OCI-LY7 (cell line): ENCODE data around the gene NR2C2AP. TPM values are rescaled to one million over a fixed set of nuclear protein-coding genes. Genes with fewer than 3 reads are reported as not detected.

Experiments
- BruUV-seq: library from RNA; stranded (reverse); fragments of 400-500 nt; replicated peaks from 2 replicates; lab custom pipeline; 2021; lab: Mats Ljungman, UMichigan
- CTCF ChIA-PET: fragments of 300-600 bp; sonication (Branson Sonifier 250); formaldehyde crosslinking; loops from one replicate; lab custom pipeline; 2022; ENCODE audit warnings: antibody characterized with exemption; ENCODE audit not compliant: unreplicated experiment; lab: Charles Lee
- POLR2A ChIA-PET: fragments of 300-600 bp; sonication (Branson Sonifier 250); formaldehyde crosslinking; loops from one replicate; lab custom pipeline; 2022; ENCODE audit warnings: antibody characterized with exemption; lab: Charles Lee
- DNase-seq: peaks from one replicate; pipeline ENCODE4 v3.0.0-alpha.2; 2015; ENCODE audit warnings: low spot score
- H2AFZ ChIP-seq: fragments of 200-600 bp; sonication (generic), shearing (Covaris generic); 2 replicates; pipeline ENCODE4 v1.6.1; 2014; ENCODE audit warnings: mild to moderate bottlenecking, antibody characterized with exemption, low read length, moderate library complexity
- H3K27ac ChIP-seq: fragments of 200-600 bp; sonication (generic); 2 replicates; pipeline ENCODE4 v1.5.1; 2014; ENCODE audit warnings: mixed run types, low read depth, mild to moderate bottlenecking, moderate library complexity, low read length, inconsistent platforms; ENCODE audit not compliant: poor library complexity, severe bottlenecking
- H3K36me3 ChIP-seq: fragments of 200-600 bp; sonication (generic); 2 replicates; pipeline ENCODE4 v1.6.1; 2014; ENCODE audit warnings: mild to moderate bottlenecking, antibody characterized with exemption, low read length, moderate library complexity, mixed read lengths; ENCODE audit not compliant: insufficient read depth
- H3K4me1 ChIP-seq: fragments of 200-600 bp; sonication (generic); 2 replicates; pipeline ENCODE4 v1.5.1; 2014; ENCODE audit warnings: mild to moderate bottlenecking, low read length; ENCODE audit not compliant: insufficient read depth, poor library complexity, severe bottlenecking
- H3K4me2 ChIP-seq: fragments of 200-600 bp; sonication (generic); 2 replicates; pipeline ENCODE4 v1.6.1; 2014; ENCODE audit warnings: mild to moderate bottlenecking, low read length
- H3K4me3 ChIP-seq: fragments of 200-600 bp; sonication (generic); 2 replicates; pipeline ENCODE4 v1.5.1; 2014; ENCODE audit warnings: mild to moderate bottlenecking, low read depth, low read length; ENCODE audit not compliant: poor library complexity, severe bottlenecking
- H3K79me2 ChIP-seq: fragments of 200-600 bp; sonication (generic); 2 replicates; pipeline ENCODE4 v1.6.1; 2016; ENCODE audit warnings: low read depth, mild to moderate bottlenecking, low read length, moderate library complexity, mixed read lengths; ENCODE audit not compliant: insufficient read depth
- H3K9me2 ChIP-seq: fragments of 200-600 bp; sonication (generic); 2 replicates; pipeline ENCODE4 v1.6.1; 2016; ENCODE audit warnings: mild to moderate bottlenecking, low read length, mixed read lengths; ENCODE audit not compliant: insufficient read depth
- H3K9me3 ChIP-seq: fragments of 200-600 bp; sonication (generic); 2 replicates; pipeline ENCODE4 v1.6.1; 2014; ENCODE audit warnings: mild to moderate bottlenecking, mixed run types, low read length, mixed read lengths
- H4K20me1 ChIP-seq: fragments of 200-600 bp; sonication (generic); 2 replicates; pipeline ENCODE4 v1.6.1; 2014; ENCODE audit warnings: mild to moderate bottlenecking, antibody characterized with exemption, low read length, moderate library complexity, mixed read lengths; ENCODE audit not compliant: insufficient read depth
- EZH2phosphoT487 ChIP-seq: fragments of 200-600 bp; sonication (generic); IDR thresholded peaks from 2 replicates; pipeline ENCODE4 v1.6.1; 2018; ENCODE audit warnings: low read depth, borderline replicate concordance, mild to moderate bottlenecking, mixed run types, antibody characterized with exemption, low read length, moderate library complexity, mixed read lengths
- intact Hi-C: fragments of 100-400 bp; cut with micrococcal nuclease; formaldehyde crosslinking; loops from one replicate; pipeline ENCODE4 v1.10.0; 2022; ENCODE audit not compliant: unreplicated experiment
- total RNA-seq, 2 experiments: library from RNA; depleted of rRNA in 1 of 2; stranded (reverse); fragments of >200 nt in 1 of 2; shearing (Covaris generic) in 1 of 2; gene quantifications; 2 replicates each; pipeline ENCODE4 v1.2.3, GENCODE V29; 2014 to 2022
- TF ChIP-seq, protein P1 (sequence below): fragments of 200-600 bp; sonication (generic); conservative IDR thresholded peaks from 2 replicates; pipeline ENCODE4 v1.5.1; 2014; ENCODE audit warnings: mild to moderate bottlenecking, antibody characterized with exemption, low read length, moderate library complexity, mixed read lengths

Gene NR2C2AP
- total RNA-seq, 2 experiments from 2014 or later = 27.3 to 29.7 TPM

DNA sequence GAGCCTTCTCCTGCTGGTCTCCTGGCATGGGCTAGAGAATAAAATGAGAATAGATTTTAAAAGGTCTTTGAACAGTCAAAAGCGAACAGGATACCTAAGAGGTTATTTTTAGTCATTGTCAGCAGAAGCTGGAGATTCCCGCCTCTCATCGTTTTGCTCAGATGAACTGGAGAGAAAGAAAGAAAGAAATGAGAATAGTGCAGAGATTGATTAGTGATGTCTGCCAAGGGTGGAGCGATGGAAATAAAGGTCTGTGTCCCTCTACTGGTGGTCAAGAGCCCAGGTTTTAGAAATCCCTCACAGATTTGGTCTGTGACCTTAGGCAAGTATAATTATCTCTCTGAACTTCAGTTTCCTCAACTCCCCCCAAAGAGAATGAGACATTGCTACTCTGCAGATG is 13.9 kb upstream of the NR2C2AP start:
- Histone ChIP-seq H3K4me2 (peak overlapping the region; percentile 28), H3K4me1 (no peaks in the 10 kb centered on the region), H3K4me3 (no peak overlapping the region), H3K9me3 (no peaks in the 10 kb centered on the region), H3K9me2 (no peaks in the 10 kb centered on the region), H3K79me2 (no peaks in the 10 kb centered on the region), H4K20me1 (no peaks in the 10 kb centered on the region), H3K36me3 (no peaks in the 10 kb centered on the region), H3K27ac (no peak overlapping the region), H2AFZ (peak overlapping the region; percentile 34; the same call in 1 of the 2 replicates)
- TF ChIP-seq, protein P1, sequence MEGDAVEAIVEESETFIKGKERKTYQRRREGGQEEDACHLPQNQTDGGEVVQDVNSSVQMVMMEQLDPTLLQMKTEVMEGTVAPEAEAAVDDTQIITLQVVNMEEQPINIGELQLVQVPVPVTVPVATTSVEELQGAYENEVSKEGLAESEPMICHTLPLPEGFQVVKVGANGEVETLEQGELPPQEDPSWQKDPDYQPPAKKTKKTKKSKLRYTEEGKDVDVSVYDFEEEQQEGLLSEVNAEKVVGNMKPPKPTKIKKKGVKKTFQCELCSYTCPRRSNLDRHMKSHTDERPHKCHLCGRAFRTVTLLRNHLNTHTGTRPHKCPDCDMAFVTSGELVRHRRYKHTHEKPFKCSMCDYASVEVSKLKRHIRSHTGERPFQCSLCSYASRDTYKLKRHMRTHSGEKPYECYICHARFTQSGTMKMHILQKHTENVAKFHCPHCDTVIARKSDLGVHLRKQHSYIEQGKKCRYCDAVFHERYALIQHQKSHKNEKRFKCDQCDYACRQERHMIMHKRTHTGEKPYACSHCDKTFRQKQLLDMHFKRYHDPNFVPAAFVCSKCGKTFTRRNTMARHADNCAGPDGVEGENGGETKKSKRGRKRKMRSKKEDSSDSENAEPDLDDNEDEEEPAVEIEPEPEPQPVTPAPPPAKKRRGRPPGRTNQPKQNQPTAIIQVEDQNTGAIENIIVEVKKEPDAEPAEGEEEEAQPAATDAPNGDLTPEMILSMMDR = peak; percentile 65
- no peak for TF ChIP-seq EZH2phosphoT487
- no TSS peak for BruUV-seq
- ChIA-PET CTCF (no interaction called here), POLR2A (no interaction called here)
- intact Hi-C loops = no loop called here
- peak; percentile 57 for DNase-seq

DNA sequence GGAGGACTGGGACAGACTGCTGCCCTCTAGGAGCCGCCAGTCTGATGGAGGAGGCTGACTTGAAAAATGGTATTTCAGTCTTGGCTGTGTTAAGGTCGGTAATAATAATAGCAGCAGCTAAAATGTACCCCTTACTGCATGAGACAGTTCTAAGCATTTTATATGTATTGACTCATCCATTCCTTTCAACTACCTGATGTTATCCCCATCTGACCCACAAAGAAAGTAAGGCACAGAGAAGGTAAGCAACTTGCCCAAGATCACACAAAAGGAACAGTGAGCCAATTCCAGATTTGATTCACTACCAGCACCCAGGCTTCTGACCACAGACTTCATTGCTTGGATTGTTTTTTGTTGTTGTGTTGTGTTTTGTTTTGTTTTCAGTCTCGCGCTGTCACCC is 12.6 kb upstream of the NR2C2AP start:
- Histone ChIP-seq H2AFZ (no peak overlapping the region), H3K9me3 (no peaks in the 10 kb centered on the region), H3K27ac (no peak overlapping the region), H3K4me2 (no peak overlapping the region), H3K79me2 (no peaks in the 10 kb centered on the region), H4K20me1 (no peaks in the 10 kb centered on the region), H3K4me3 (no peak overlapping the region), H3K4me1 (no peaks in the 10 kb centered on the region), H3K36me3 (no peaks in the 10 kb centered on the region), H3K9me2 (no peaks in the 10 kb centered on the region)
- TF ChIP-seq, protein P1 = no peak
- no peak for TF ChIP-seq EZH2phosphoT487
- POLR2A ChIA-PET = no interaction called here
- CTCF ChIA-PET = no interaction called here
- BruUV-seq = no TSS peak
- intact Hi-C loops = no loop called here
- DNase-seq = no peak

DNA sequence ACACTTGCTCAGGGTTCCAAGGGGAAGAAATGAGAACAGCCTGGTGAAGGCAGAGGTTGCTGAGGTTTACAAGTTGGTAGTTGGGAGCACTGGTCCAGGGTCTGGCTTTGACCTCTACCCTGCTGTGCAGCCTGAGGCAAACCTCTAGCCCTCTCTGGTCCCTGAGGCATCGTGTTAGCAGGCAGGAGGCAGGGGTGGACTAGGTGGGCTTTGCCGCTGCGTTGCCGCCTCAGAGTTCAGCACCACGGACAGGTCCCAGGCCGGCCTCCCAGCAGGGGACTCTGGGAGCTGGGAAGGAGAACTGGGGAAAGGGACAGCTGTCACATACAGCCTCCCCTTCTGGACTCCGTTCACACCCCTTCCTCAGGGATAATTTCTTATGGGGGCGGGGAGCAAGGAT is 11.7 kb upstream of the NR2C2AP start:
- peak; percentile 30 for DNase-seq
- BruUV-seq = no TSS peak
- ChIA-PET CTCF (no interaction called here), POLR2A (interaction anchor here (0.7 kb wide), 1 partner anchor 15 kb away, joined by 5 read pairs; no protein-coding TSS in a partner anchor)
- Histone ChIP-seq H3K79me2 (no peaks in the 10 kb centered on the region), H3K4me1 (no peaks in the 10 kb centered on the region), H3K27ac (no peak overlapping the region), H3K9me2 (no peaks in the 10 kb centered on the region), H3K9me3 (no peaks in the 10 kb centered on the region), H4K20me1 (no peaks in the 10 kb centered on the region), H3K4me3 (no peak overlapping the region), H3K4me2 (no peak overlapping the region), H2AFZ (no peak overlapping the region), H3K36me3 (no peaks in the 10 kb centered on the region)
- TF ChIP-seq, protein P1 = no peak
- no peak for TF ChIP-seq EZH2phosphoT487
- intact Hi-C loops = no loop called here
